ENCODE results near the gene CCND1. TPM values are rescaled to one million over a fixed set of nuclear protein-coding genes. Genes with fewer than 3 reads are reported as not detected.
"Not testable (repeated sequence)": the region's sequence is repeated elsewhere in the genome, so short reads cannot be mapped to it uniquely, and the experiment has no call there.

The CCND1 gene
- total RNA-seq, 8 experiments from 2014 or later: 6.9 to 477 (median 84.7) TPM

DNA sequence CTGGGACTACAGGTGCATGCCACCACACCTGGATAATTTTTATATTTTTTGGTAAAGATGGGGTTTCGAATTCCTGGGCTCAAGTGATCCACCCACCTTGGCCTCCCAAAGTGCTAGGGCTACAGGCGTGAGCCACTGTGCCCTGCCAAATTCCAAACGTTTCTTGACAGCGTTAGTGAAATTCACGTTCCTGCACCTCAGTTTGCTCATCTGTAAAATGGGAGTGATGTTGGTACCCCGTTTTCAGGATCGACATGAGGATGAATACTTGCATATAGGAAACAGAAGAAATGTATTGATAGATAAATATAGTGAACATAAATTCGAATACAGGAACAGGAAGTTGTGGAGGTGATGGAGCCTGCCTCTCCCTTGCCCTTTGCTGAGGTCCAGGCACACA is 44.4 kb downstream of the CCND1 start:
- WGBS, 10 experiments: 15 to 100% (median 56%) methylated on average over 2 to 7 of the region's 8 CpGs; no CpG with 5 or more reads in 2 of the 10 experiments
- Histone ChIP-seq H3K4me3 (no peak overlapping the region), H3K27ac (no peak overlapping the region), H3K4me1 (replicated peaks in 1 of 2) (no peaks in the 10 kb centered on the region)
- no peak for ATAC-seq (replicated peaks in 6 of 8)
- in situ Hi-C loops (cut with MboI; ENCODE audit: low pct_unique_long_range_greater_than_20kb in 2 of 9, low sequenced_read_pairs in 9 of 9, unreplicated experiment in 9 of 9): loop anchor here in 6 of 9 experiments (10.0 to 25.0 kb wide), 3 partner anchors 202 to 509 kb away; no protein-coding TSS in a partner anchor

DNA sequence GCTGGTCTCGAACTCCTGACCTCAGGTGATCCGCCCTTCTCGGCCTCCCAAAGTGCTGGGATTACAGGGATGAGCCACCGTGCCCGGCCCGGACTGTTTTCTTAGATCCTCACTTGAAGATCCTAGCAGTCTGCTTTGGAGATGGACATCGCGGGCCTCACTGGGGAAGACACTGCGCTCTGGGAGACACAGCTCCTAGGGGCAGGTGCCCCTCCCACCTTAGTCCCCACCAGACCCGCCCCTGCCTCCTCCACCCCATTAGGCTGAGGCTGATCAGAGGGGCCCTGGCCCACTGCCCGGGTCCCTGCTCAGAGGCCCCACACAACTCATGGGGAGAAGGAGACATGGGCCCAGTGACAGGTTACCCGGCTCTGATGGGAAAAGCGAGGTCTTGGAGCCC is 45.5 kb downstream of the CCND1 start:
- H3K4me1 ChIP-seq (replicated peaks in 1 of 2): no peaks in the 10 kb centered on the region
- in situ Hi-C loops (cut with MboI; ENCODE audit: low pct_unique_long_range_greater_than_20kb in 2 of 9, low sequenced_read_pairs in 9 of 9, unreplicated experiment in 9 of 9): loop anchor here in 6 of 9 experiments (10.0 to 25.0 kb wide), 3 partner anchors 201 to 508 kb away; no protein-coding TSS in a partner anchor
- 73 to 100% (median 100%) methylated on average over 1 to 3 of the region's 13 CpGs; no CpG with 5 or more reads in 7 of the 10 experiments for WGBS, 10 experiments
- H3K27ac ChIP-seq: no peak overlapping the region
- no peak overlapping the region for H3K4me3 ChIP-seq
- ATAC-seq (replicated peaks in 6 of 8): no peak

DNA sequence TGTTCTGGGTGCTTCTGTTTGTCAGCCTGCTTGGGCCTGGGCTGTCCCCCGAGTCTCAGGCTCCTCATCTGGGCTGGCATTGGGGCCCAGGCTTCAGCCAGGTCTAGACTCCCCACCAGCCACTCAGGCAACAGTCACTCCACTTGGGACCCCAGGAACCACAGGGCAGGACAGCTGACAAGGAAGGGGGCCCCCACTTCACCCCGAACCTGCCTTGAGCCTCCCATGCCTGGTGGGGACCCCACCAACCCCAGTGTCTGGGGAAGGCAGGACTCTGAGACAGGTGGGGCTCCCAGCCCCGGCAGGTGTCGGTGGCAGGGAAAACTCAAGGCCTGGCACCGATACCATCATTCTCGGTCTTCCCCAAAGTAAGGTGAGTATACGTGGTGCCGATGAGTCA is 45.9 kb downstream of the CCND1 start:
- Histone ChIP-seq H3K4me3 (no peak overlapping the region), H3K4me1 (replicated peaks in 1 of 2) (no peaks in the 10 kb centered on the region), H3K27ac (no peak overlapping the region)
- no peak for ATAC-seq (replicated peaks in 6 of 8)
- in situ Hi-C loops (cut with MboI; ENCODE audit: low pct_unique_long_range_greater_than_20kb in 2 of 9, low sequenced_read_pairs in 9 of 9, unreplicated experiment in 9 of 9): loop anchor here in 6 of 9 experiments (10.0 to 25.0 kb wide), 3 partner anchors 200 to 508 kb away; no protein-coding TSS in a partner anchor
- WGBS, 10 experiments: 49 to 97% (median 60%) methylated on average over 1 to 6 of the region's 8 CpGs; no CpG with 5 or more reads in 5 of the 10 experiments

- 36 to 100% (median 81%) methylated on average over 2 to 5 of the region's 5 CpGs for WGBS, 10 experiments
- not testable (repeated sequence) for ATAC-seq (replicated peaks in 6 of 8); H3K4me1 ChIP-seq (replicated peaks in 1 of 2); H3K4me3 ChIP-seq; H3K27ac ChIP-seq
- in situ Hi-C loops (cut with MboI; ENCODE audit: low pct_unique_long_range_greater_than_20kb in 2 of 9, low sequenced_read_pairs in 9 of 9, unreplicated experiment in 9 of 9): loop anchor here in 6 of 9 experiments (10.0 to 25.0 kb wide), 3 partner anchors 199 to 507 kb away; no protein-coding TSS in a partner anchor
Observed at GRCh38 chr11:69687969-69688771, 47.2 kb downstream of the CCND1 start.

DNA sequence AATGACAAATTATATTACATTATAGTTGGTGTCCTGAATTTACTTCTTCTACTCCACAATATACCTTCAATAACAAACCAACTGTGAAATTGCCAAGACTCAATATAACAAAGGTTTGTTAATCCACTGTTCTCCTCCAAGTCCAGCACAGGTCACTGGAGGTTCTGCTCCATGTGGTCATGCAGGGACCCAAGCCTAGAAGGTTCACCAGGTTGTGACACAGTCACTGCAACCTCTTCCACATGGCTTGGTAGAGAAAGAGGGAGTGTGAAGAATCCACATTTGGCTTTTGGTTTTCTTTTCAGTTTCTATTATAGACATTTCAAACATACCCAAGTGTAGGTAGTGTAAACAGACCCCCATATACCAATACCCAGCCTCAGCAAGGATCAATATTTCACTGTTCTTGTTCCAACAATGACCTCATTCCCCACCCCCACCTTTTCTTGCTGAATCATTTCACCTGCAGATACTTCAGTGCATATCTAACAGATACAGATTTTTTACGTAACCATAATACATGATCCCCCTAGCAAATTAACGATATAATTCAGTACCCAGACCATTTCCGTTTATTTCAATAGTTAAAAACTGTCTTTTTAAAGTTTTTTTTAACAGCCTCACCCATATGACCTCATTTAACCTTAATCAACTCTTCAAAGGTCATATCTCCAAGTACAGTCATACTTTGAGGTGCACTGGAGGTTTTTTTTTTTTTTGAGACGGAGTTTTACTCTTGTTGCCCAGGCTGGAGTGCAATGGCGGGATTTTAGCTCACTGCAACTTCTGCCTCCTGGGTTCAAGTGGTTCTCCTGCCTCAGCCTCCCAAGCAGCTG is 48.7 kb downstream of the CCND1 start:
- in situ Hi-C loops (cut with MboI; ENCODE audit: low pct_unique_long_range_greater_than_20kb in 2 of 9, low sequenced_read_pairs in 9 of 9, unreplicated experiment in 9 of 9): loop anchor here in 6 of 9 experiments (10.0 to 25.0 kb wide), 3 partner anchors 198 to 505 kb away; no protein-coding TSS in a partner anchor
- H3K4me3 ChIP-seq: no peak overlapping the region
- WGBS, 10 experiments: 71 to 100% (median 95%) methylated on average over 1 to 5 of the region's 5 CpGs
- H3K4me1 ChIP-seq (replicated peaks in 1 of 2): no peaks in the 10 kb centered on the region
- ATAC-seq (replicated peaks in 6 of 8): no peak
- H3K27ac ChIP-seq: no peak overlapping the region

DNA sequence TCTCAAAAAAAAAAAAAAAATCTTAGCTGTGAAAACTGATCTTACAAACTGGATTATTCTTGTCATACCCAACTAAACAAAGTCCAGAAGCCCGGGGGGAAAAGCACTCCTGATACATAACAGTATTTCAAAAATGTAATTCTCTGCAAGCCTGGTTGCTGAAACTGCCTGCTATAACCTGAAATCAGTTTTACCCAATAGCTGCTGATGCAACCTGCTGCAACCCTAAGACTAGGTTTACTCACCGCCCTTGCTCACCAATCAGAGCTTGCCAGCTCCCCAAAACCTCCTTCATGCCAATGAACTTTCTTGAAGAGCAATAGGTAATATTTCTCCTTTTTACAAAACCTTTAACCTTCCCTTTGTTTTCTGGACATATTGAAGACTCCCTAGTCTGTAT is 50.5 kb downstream of the CCND1 start:
- ATAC-seq (replicated peaks in 6 of 8): peak in 4 of 8 experiments; percentile 19 to 63 (median 42)
- no peak overlapping the region for H3K27ac ChIP-seq
- no peak overlapping the region for H3K4me3 ChIP-seq
- WGBS, 10 experiments: 50 to 90% (median 84%) methylated on average over 1 to 2 of the region's 2 CpGs; no CpG with 5 or more reads in 1 of the 10 experiments
- H3K4me1 ChIP-seq (replicated peaks in 1 of 2): no peaks in the 10 kb centered on the region
- in situ Hi-C loops (cut with MboI; ENCODE audit: low pct_unique_long_range_greater_than_20kb in 2 of 9, low sequenced_read_pairs in 9 of 9, unreplicated experiment in 9 of 9): loop anchor here in 5 of 9 experiments (25.0 kb wide), 2 partner anchors 196 to 496 kb away; no protein-coding TSS in a partner anchor

- H3K4me3 ChIP-seq: no peak overlapping the region
- no peak overlapping the region for H3K27ac ChIP-seq
- in situ Hi-C loops (cut with MboI; ENCODE audit: low pct_unique_long_range_greater_than_20kb in 2 of 9, low sequenced_read_pairs in 9 of 9, unreplicated experiment in 9 of 9): loop anchor here in 5 of 9 experiments (25.0 kb wide), 2 partner anchors 195 to 495 kb away; no protein-coding TSS in a partner anchor
- no peaks in the 10 kb centered on the region for H3K4me1 ChIP-seq (replicated peaks in 1 of 2)
- no peak for ATAC-seq (replicated peaks in 6 of 8)
Observed at GRCh38 chr11:69692422-69692821, 51.5 kb downstream of the CCND1 start.

DNA sequence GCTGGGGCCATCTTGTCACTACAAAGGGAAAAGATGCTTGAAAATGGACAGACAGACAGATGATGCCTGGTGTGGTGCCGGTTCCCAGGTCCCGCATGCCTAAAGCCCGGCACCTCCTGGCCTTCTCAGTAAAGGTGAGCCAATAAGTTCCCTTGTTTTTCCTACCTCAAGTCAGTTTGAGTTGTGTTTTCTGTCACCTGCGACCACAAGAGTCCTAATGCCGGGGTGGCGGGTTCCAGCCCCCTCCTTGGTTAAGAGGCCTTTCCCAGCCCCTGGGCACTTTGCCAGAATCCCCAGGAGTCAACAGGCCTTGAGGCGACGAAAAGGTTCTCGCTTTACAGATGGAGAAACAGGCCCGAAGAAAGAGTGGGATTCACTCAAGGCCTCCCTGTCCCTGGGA is 53.8 kb downstream of the CCND1 start:
- 61 to 92% (median 75%) methylated on average over 1 to 8 of the region's 10 CpGs; no CpG with 5 or more reads in 1 of the 10 experiments for WGBS, 10 experiments
- Histone ChIP-seq H3K27ac (no peak overlapping the region), H3K4me3 (no peak overlapping the region), H3K4me1 (replicated peaks in 1 of 2) (no peaks in the 10 kb centered on the region)
- ATAC-seq (replicated peaks in 6 of 8): no peak
- in situ Hi-C loops (cut with MboI; ENCODE audit: low pct_unique_long_range_greater_than_20kb in 2 of 9, low sequenced_read_pairs in 9 of 9, unreplicated experiment in 9 of 9): loop anchor here in 5 of 9 experiments (25.0 kb wide), 2 partner anchors 193 to 493 kb away; no protein-coding TSS in a partner anchor

DNA sequence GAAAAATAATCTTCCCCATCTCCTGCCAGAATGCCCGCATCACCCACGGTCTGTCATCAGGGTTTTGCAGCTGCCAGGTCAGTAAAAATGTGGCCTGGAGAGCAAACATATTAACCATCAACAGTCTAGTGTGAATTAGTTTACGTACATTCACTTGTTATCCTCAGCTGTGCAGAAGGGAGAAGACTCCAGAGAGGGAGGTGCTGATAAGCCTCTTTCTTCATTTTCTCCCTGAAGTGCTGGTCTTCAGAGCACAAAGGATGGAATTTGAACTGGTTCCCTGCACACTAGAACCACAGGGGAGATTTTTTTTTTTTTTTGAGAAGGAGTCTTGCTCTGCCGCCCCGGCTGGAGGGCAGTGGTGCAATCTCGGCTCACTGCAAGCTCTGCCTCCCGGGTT is 54.6 kb downstream of the CCND1 start:
- in situ Hi-C loops (cut with MboI; ENCODE audit: low pct_unique_long_range_greater_than_20kb in 2 of 9, low sequenced_read_pairs in 9 of 9, unreplicated experiment in 9 of 9): loop anchor here in 5 of 9 experiments (25.0 kb wide), 2 partner anchors 192 to 492 kb away; no protein-coding TSS in a partner anchor
- 7 to 100% (median 79%) methylated on average over 1 to 6 of the region's 7 CpGs; no CpG with 5 or more reads in 2 of the 10 experiments for WGBS, 10 experiments
- H3K4me3 ChIP-seq: no peak overlapping the region
- ATAC-seq (replicated peaks in 6 of 8): no peak
- no peak overlapping the region for H3K27ac ChIP-seq
- H3K4me1 ChIP-seq (replicated peaks in 1 of 2): peaks cover 4 to 5% of the 10 kb centered on the region in 2 donors

DNA sequence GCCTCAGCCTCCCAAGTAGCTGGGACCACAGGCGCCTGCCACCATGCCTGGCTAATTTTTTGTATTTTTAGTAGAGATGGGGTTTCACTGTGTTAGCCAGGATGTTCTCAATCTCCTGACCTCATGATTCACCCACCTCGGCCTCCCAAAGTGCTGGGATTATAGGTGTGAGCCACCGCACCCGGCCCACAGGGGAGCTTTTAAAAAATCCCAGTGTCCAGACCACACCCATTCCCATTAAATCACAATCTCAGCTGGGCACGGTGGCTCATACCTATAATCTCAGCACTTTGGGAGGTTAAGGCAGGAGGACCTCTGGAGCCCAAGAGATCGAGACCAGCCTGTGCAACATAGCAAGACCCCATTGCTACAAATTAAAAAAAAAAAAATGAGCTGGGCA is 55.0 kb downstream of the CCND1 start:
- not testable (repeated sequence) for H3K27ac ChIP-seq; ATAC-seq (replicated peaks in 6 of 8); H3K4me3 ChIP-seq; H3K4me1 ChIP-seq (replicated peaks in 1 of 2)
- in situ Hi-C loops (cut with MboI; ENCODE audit: low pct_unique_long_range_greater_than_20kb in 2 of 9, low sequenced_read_pairs in 9 of 9, unreplicated experiment in 9 of 9): loop anchor here in 5 of 9 experiments (25.0 kb wide), 2 partner anchors 191 to 491 kb away; no protein-coding TSS in a partner anchor
- WGBS, 10 experiments: 20 to 100% (median 80%) methylated on average over 1 to 3 of the region's 6 CpGs; no CpG with 5 or more reads in 3 of the 10 experiments

- in situ Hi-C loops (cut with MboI; ENCODE audit: low pct_unique_long_range_greater_than_20kb in 2 of 9, low sequenced_read_pairs in 9 of 9, unreplicated experiment in 9 of 9): loop anchor here in 5 of 9 experiments (25.0 kb wide), 2 partner anchors 190 to 490 kb away; no protein-coding TSS in a partner anchor
- peak in 1 of 8 experiments; percentile 63 for ATAC-seq (replicated peaks in 6 of 8)
- no peak overlapping the region for H3K27ac ChIP-seq
- peaks cover 10 to 15% of the 10 kb centered on the region in 2 donors for H3K4me1 ChIP-seq (replicated peaks in 1 of 2)
- WGBS, 10 experiments: 25 to 100% (median 67%) methylated on average over 1 to 13 of the region's 15 CpGs
- H3K4me3 ChIP-seq: no peak overlapping the region
Observed at GRCh38 chr11:69696749-69697468, 56.0 kb downstream of the CCND1 start.

GRCh38 chr11:69697469-69697843 is 56.5 kb downstream of the CCND1 start:
- Histone ChIP-seq H3K27ac (no peak overlapping the region), H3K4me3 (no peak overlapping the region), H3K4me1 (replicated peaks in 1 of 2) (peaks cover 16 to 20% of the 10 kb centered on the region in 2 donors)
- in situ Hi-C loops (cut with MboI; ENCODE audit: low pct_unique_long_range_greater_than_20kb in 2 of 9, low sequenced_read_pairs in 9 of 9, unreplicated experiment in 9 of 9): loop anchor here in 5 of 9 experiments (25.0 kb wide), 2 partner anchors 190 to 490 kb away; no protein-coding TSS in a partner anchor
- no peak for ATAC-seq (replicated peaks in 6 of 8)
- 60 to 100% (median 73%) methylated on average over 1 to 6 of the region's 8 CpGs; no CpG with 5 or more reads in 6 of the 10 experiments for WGBS, 10 experiments

Measured in motor neuron (in vitro differentiated cells).